ENCODE measurements around the gene ARL3. TPM values are rescaled to one million over a fixed set of nuclear protein-coding genes. Genes with fewer than 3 reads are reported as not detected.
A peak's percentile ranks its signal among the peaks of the same experiment; 100 is the strongest.

The ARL3 gene
- total RNA-seq, 4 donors from 2014 or later, result 3.4 to 6.0 (median 3.8) TPM

- no peak for DNase-seq (ENCODE audit: low spot score in 2 of 2)
- Histone ChIP-seq H3K36me3 (peaks cover 25% of the 10 kb centered on the region), H3K9me3 (no peaks in the 10 kb centered on the region), H3K27ac (peak overlapping the region; percentile 5), H3K4me1 (peaks cover 31% of the 10 kb centered on the region), H3K27me3 (no peaks in the 10 kb centered on the region), H3K4me3 (no peak overlapping the region)
- TF ChIP-seq POLR2A (IDR thresholded peaks at IDR 0.05), result no peak
- 76% methylated on average over 4 of the region's 5 CpGs for WGBS
Observed at GRCh38 chr10:102633848-102634247, 80.3 kb downstream of the ARL3 start.

DNA sequence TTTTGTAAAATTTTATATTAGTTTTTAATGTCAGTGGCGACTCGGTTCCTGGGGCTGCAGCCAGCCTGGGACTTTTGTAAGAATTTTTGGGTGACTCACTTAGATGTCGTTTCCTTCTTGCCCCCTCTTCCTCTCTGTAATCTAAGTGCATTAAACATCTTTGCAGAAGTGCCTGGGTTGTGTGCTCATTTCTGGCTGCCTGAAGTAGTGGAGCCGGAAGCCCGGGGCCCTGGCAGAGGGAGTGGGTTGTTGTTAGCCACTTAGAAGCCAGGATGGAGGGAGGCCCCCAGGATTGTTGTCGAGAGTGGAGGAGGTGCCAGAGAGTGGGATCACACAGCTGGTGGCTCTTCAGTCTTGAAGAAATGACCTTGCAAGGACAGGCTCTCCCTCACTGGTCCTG lies 80.9 kb downstream of the ARL3 start:
- Histone ChIP-seq H3K27me3 (no peaks in the 10 kb centered on the region), H3K36me3 (peaks cover 28% of the 10 kb centered on the region), H3K27ac (peak overlapping the region; percentile 5), H3K4me1 (peaks cover 37% of the 10 kb centered on the region), H3K4me3 (no peak overlapping the region), H3K9me3 (no peaks in the 10 kb centered on the region)
- no peak for TF ChIP-seq CTCF (IDR thresholded peaks at IDR 0.05)
- no peak for TF ChIP-seq EP300 (IDR thresholded peaks at IDR 0.05)
- no peak for TF ChIP-seq POLR2AphosphoS5 (IDR thresholded peaks at IDR 0.05)
- TF ChIP-seq POLR2A (IDR thresholded peaks at IDR 0.05), result no peak
- DNase-seq (ENCODE audit: low spot score in 2 of 2), result no peak
- WGBS, result 42% methylated on average over 6 of the region's 6 CpGs

DNA sequence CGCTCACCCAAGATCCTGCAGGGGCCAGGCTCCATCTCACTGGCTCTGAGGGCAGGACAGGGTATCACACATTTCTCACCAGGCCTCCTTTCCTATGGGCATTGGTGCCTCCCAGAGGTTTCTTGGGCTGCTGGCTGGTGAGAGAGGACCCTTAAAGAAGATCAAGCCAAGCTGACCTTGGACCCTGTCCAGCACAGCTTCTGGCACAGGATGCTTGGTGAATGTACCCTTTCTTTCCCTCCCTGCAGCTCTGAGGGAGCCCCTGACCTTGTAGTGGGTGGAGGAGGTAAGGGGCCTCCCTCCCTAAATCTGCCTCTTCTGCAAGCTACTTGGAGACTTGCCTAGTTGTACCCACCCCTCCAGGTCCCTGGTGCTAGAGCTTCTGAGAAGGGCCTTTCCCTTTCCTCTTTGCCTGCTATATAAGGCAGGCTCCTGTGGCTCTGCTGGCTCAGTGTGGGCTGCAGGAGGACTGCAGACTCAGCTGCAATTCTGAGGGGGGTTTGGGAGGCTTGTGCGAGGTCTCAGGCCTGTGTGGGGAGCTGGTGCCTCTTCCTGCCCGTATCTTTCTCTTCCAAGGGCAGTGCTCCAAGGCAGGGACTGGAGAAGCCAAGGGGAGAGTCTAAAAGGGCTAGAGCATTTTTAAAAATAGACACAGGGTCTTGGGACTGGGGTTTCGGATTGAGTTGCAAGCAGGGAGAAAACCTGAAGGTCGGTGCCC lies 81.6 kb downstream of the ARL3 start:
- peaks cover 44% of the 10 kb centered on the region for H3K4me1 ChIP-seq
- H3K27ac ChIP-seq, result peak overlapping the region; percentile 5

DNA sequence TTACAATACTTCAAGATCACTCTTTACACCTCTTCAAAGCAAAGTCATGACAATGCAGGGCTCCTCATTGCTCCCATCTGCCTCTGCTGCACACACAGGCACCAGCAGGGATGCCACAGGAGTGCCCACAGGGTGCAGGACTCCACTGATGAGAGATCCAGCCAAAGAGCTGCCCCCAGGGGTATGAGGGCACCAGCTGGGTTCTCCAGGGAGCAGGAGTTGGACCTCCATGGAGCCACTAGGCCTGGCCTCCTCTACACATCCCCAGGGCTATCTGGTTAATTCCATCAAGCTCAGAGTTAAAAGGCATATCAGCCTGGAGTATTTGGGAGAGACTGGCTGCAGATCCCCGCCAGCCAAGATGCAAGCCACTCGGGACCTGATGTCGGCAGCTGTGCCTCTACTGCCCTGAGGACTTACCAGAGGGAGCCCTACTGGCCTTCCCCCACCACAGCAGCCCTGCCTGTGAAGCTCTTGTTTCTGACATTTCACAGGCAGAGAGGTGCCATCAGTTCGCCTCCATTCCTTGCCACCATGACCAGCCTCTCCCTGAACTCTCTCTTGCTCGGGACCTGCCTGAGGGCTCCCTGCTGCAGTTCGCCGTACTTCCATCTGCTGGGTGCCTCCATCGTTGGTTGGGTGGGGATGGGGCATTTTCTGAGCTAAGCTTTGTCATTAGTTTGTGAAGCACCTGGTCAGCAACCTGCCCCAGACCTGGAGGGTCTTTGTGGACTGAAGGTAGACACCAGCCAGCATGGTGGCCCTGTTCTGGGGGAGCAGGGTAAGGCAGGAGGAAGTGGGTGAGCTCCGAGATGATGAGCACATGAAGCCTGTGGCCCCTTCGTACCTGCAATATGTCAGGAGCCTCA lies 82.4 kb downstream of the ARL3 start:
- H3K4me3 ChIP-seq, result no peak overlapping the region
- 82% methylated on average over 2 of the region's 10 CpGs for WGBS
- no peak for TF ChIP-seq CTCF (IDR thresholded peaks at IDR 0.05)
- no peak for TF ChIP-seq EP300 (IDR thresholded peaks at IDR 0.05)
- TF ChIP-seq POLR2AphosphoS5 (IDR thresholded peaks at IDR 0.05), result no peak
- no peak for TF ChIP-seq POLR2A (IDR thresholded peaks at IDR 0.05)
- peaks cover 28% of the 10 kb centered on the region for H3K36me3 ChIP-seq
- no peak overlapping the region for H3K27ac ChIP-seq
- DNase-seq (ENCODE audit: low spot score in 2 of 2), result no peak
- H3K4me1 ChIP-seq, result peaks cover 52% of the 10 kb centered on the region
- H3K27me3 ChIP-seq, result no peaks in the 10 kb centered on the region
- no peaks in the 10 kb centered on the region for H3K9me3 ChIP-seq

More for the DNA sequence above, 81.6 kb downstream of the ARL3 start:
- DNase-seq (ENCODE audit: low spot score in 2 of 2), result no peak
- Histone ChIP-seq H3K9me3 (no peaks in the 10 kb centered on the region), H3K36me3 (peaks cover 28% of the 10 kb centered on the region), H3K27me3 (no peaks in the 10 kb centered on the region), H3K4me3 (no peak overlapping the region)
- TF ChIP-seq POLR2A (IDR thresholded peaks at IDR 0.05), result no peak
- TF ChIP-seq CTCF (IDR thresholded peaks at IDR 0.05), result no peak
- no peak for TF ChIP-seq EP300 (IDR thresholded peaks at IDR 0.05)
- no peak for TF ChIP-seq POLR2AphosphoS5 (IDR thresholded peaks at IDR 0.05)
- WGBS, result 30% methylated on average over 4 of the region's 5 CpGs

- DNase-seq (ENCODE audit: low spot score in 2 of 2), result no peak
- peaks cover 61% of the 10 kb centered on the region for H3K4me1 ChIP-seq
- H3K27me3 ChIP-seq, result no peaks in the 10 kb centered on the region
- TF ChIP-seq EP300 (IDR thresholded peaks at IDR 0.05) (no peak), CTCF (IDR thresholded peaks at IDR 0.05) (no peak), POLR2AphosphoS5 (IDR thresholded peaks at IDR 0.05) (no peak), POLR2A (IDR thresholded peaks at IDR 0.05) (no peak)
- 75% methylated on average over 6 of the region's 6 CpGs for WGBS
- no peak overlapping the region for H3K27ac ChIP-seq
- H3K4me3 ChIP-seq, result no peak overlapping the region
- no peaks in the 10 kb centered on the region for H3K9me3 ChIP-seq
- peaks cover 28% of the 10 kb centered on the region for H3K36me3 ChIP-seq
Observed at GRCh38 chr10:102630663-102631062, 83.5 kb downstream of the ARL3 start.

Data from suprapubic skin (tissue), 4 donors.